Endodermal cell (in vitro differentiated cells): ENCODE measurements around the gene MPP3. TPM values are rescaled to one million over a fixed set of nuclear protein-coding genes. Genes with fewer than 3 reads are reported as not detected.

Experiments used
- DNase-seq: peaks from one replicate; pipeline ENCODE4 v3.0.0-alpha.2; 2017
- H3K27ac ChIP-seq: 2 replicates; pipeline ENCODE4 v1.5.1; 2013; ENCODE audit warnings: mild to moderate bottlenecking, low read depth, low read length, moderate library complexity
- H3K27me3 ChIP-seq: 2 replicates; pipeline ENCODE4 v1.6.1; 2013; ENCODE audit warnings: mild to moderate bottlenecking, low read length, moderate library complexity; ENCODE audit not compliant: insufficient read depth, control insufficient read depth, poor library complexity, severe bottlenecking
- H3K36me3 ChIP-seq: 2 replicates; pipeline ENCODE4 v1.7.0; 2013; ENCODE audit warnings: mild to moderate bottlenecking, low read length, moderate library complexity; ENCODE audit not compliant: control insufficient read depth, insufficient read depth
- H3K4me1 ChIP-seq: one replicate; pipeline ENCODE4 v1.7.0; 2013; ENCODE audit warnings: low read length; ENCODE audit not compliant: control insufficient read depth, insufficient read depth
- H3K4me3 ChIP-seq: 2 replicates; pipeline ENCODE4 v1.5.1; 2013; ENCODE audit warnings: mild to moderate bottlenecking, low read length, moderate library complexity
- H3K9ac ChIP-seq: 2 replicates; pipeline ENCODE4 v1.6.1; 2013; ENCODE audit warnings: mild to moderate bottlenecking, low read length, moderate library complexity; ENCODE audit not compliant: poor library complexity, severe bottlenecking; ENCODE audit errors: extremely low read depth
- H3K9me3 ChIP-seq: 2 replicates; pipeline ENCODE4 v1.6.1; 2013; ENCODE audit warnings: mild to moderate bottlenecking, low read length, moderate library complexity; ENCODE audit not compliant: control insufficient read depth
- H3K27ac Mint-ChIP-seq: 2 replicates; pipeline ENCODE4 v1.8.0; 2020; ENCODE audit warnings: mixed read lengths
- H3K27me3 Mint-ChIP-seq: 2 replicates; pipeline ENCODE4 v1.8.0; 2021; ENCODE audit warnings: mild to moderate bottlenecking, mixed read lengths; ENCODE audit not compliant: insufficient read depth
- H3K36me3 Mint-ChIP-seq: 2 replicates; pipeline ENCODE4 v1.8.0; 2020; ENCODE audit warnings: low read depth, mixed read lengths
- H3K4me1 Mint-ChIP-seq: 2 replicates; pipeline ENCODE4 v1.8.0; 2020; ENCODE audit warnings: mixed read lengths
- H3K4me3 Mint-ChIP-seq: 2 replicates; pipeline ENCODE4 v1.8.0; 2020; ENCODE audit warnings: mild to moderate bottlenecking, moderate library complexity, mixed read lengths
- H3K9me3 Mint-ChIP-seq: 2 replicates; pipeline ENCODE4 v1.8.0; 2020; ENCODE audit warnings: mild to moderate bottlenecking, mixed read lengths
- CTCF ChIP-seq: fragments of 200-600 bp; sonication (generic); conservative IDR thresholded peaks from 2 replicates; pipeline ENCODE4 v1.5.0; 2021; ENCODE audit warnings: antibody characterized with exemption, mild to moderate bottlenecking
- WGBS, 2 experiments: methylation state at CpG; one replicate each; pipeline versions ENCODE4 v1.1.5 to v1.1.7; 2013; ENCODE audit warnings: missing lambda C conversion rate in 2 of 2, mixed read lengths in 1 of 2; ENCODE audit not compliant: insufficient coverage in 1 of 2, insufficient read length in 1 of 2; 5-methylcytosine and 5-hydroxymethylcytosine counted together
- total RNA-seq, 2 donors: library from RNA; stranded (reverse); fragmentation: NEBNext Ultra II Directional in 1 of 2; extraction: Animal tissue kit (Norgen Biotek cat#: 25700) in 1 of 2; gene quantifications; 2 replicates in 1 of 2; 3 replicates in 1 of 2; pipeline ENCODE4 v1.2.1, GENCODE V29; 2021

MPP3 gene
- total RNA-seq, 2 donors from 2014 or later, result 5.8 to 6.8 TPM

GRCh38 chr17:43840814-43841213, 7.9 kb upstream of the MPP3 start:
- Histone ChIP-seq H3K27ac (no peak overlapping the region), H3K9me3 (no peaks in the 10 kb centered on the region), H3K9ac (no peak overlapping the region), H3K4me1 (no peaks in the 10 kb centered on the region), H3K27me3 (no peaks in the 10 kb centered on the region), H3K4me3 (no peak overlapping the region), H3K36me3 (no peaks in the 10 kb centered on the region)
- TF ChIP-seq CTCF, result peak; percentile 64
- H3K4me3 Mint-ChIP-seq, result no peak overlapping the region
- H3K27me3 Mint-ChIP-seq, result peaks cover 11% of the 10 kb centered on the region
- no peak overlapping the region for H3K27ac Mint-ChIP-seq
- H3K36me3 Mint-ChIP-seq, result no peaks in the 10 kb centered on the region
- no peak for DNase-seq
- 68 to 89% methylated on average over 2 to 4 of the region's 4 CpGs for WGBS, 2 experiments
- no peaks in the 10 kb centered on the region for H3K4me1 Mint-ChIP-seq
- no peaks in the 10 kb centered on the region for H3K9me3 Mint-ChIP-seq

- Mint-ChIP-seq H3K36me3 (no peaks in the 10 kb centered on the region), H3K4me1 (no peaks in the 10 kb centered on the region), H3K9me3 (peaks cover 3% of the 10 kb centered on the region), H3K27ac (no peak overlapping the region), H3K4me3 (no peak overlapping the region), H3K27me3 (peaks cover 22% of the 10 kb centered on the region)
- Histone ChIP-seq H3K27me3 (peaks cover under 1% of the 10 kb centered on the region), H3K9me3 (no peaks in the 10 kb centered on the region), H3K36me3 (no peaks in the 10 kb centered on the region), H3K27ac (no peak overlapping the region), H3K4me1 (no peaks in the 10 kb centered on the region), H3K9ac (no peak overlapping the region), H3K4me3 (no peak overlapping the region)
- no peak for DNase-seq
- 42 to 72% methylated on average over 2 to 7 of the region's 7 CpGs for WGBS, 2 experiments
- TF ChIP-seq CTCF, result no peak
Observed at GRCh38 chr17:43839670-43840108, 6.7 kb upstream of the MPP3 start.

GRCh38 chr17:43834106-43834505, 1.2 kb upstream of the MPP3 start:
- H3K4me3 Mint-ChIP-seq, result peak overlapping the region; percentile 66

More at GRCh38 chr17:43834106-43834505, 1.2 kb upstream of the MPP3 start:
- peaks cover 15% of the 10 kb centered on the region for H3K9me3 Mint-ChIP-seq
- H3K4me1 ChIP-seq, result no peaks in the 10 kb centered on the region
- H3K36me3 ChIP-seq, result no peaks in the 10 kb centered on the region
- no peak overlapping the region for H3K27ac Mint-ChIP-seq
- 90 to 100% methylated on average over 1 to 2 of the region's 2 CpGs for WGBS, 2 experiments
- DNase-seq, result no peak
- no peak overlapping the region for H3K27ac ChIP-seq
- H3K4me1 Mint-ChIP-seq, result peaks cover 24% of the 10 kb centered on the region
- no peak for TF ChIP-seq CTCF
- no peak overlapping the region for H3K4me3 ChIP-seq
- no peaks in the 10 kb centered on the region for H3K36me3 Mint-ChIP-seq
- peaks cover 16% of the 10 kb centered on the region for H3K27me3 ChIP-seq
- peaks cover 8% of the 10 kb centered on the region for H3K9me3 ChIP-seq
- H3K27me3 Mint-ChIP-seq, result peaks cover 42% of the 10 kb centered on the region
- H3K9ac ChIP-seq, result no peak overlapping the region
